Astrocyte (in vitro differentiated cells and primary cell): ENCODE results near the gene MMD. TPM values are rescaled to one million over a fixed set of nuclear protein-coding genes. Genes with fewer than 3 reads are reported as not detected.

Experiments
- DNase-seq: peaks from one replicate; pipeline ENCODE4 v3.0.0-alpha.2; 2010; ENCODE audit warnings: low read depth
- FAIRE-seq: peaks from 2 replicates; lab custom pipeline; 2011; peaks lifted over from hg19 to GRCh38; lab: Jason Lieb, UNC
- H2AFZ ChIP-seq: 2 replicates; pipeline ENCODE4 v1.6.0; 2012; ENCODE audit warnings: low read depth, low read length, inconsistent platforms
- H3K27ac ChIP-seq: 2 replicates; pipeline ENCODE4 v1.5.1; 2011; ENCODE audit warnings: low read depth, low read length, inconsistent platforms
- H3K27me3 ChIP-seq: 2 replicates; pipeline ENCODE4 v1.6.0; 2011; ENCODE audit warnings: low read length, inconsistent platforms; ENCODE audit not compliant: insufficient read depth
- H3K36me3 ChIP-seq: 2 replicates; pipeline ENCODE4 v1.5.1; 2011; ENCODE audit warnings: low read length, inconsistent platforms; ENCODE audit not compliant: insufficient read depth
- H3K4me1 ChIP-seq: 2 replicates; pipeline ENCODE4 v1.5.1; 2011; ENCODE audit warnings: low read length, inconsistent platforms; ENCODE audit not compliant: insufficient read depth
- H3K4me2 ChIP-seq: 2 replicates; pipeline ENCODE4 v1.6.0; 2012; ENCODE audit warnings: low read length, inconsistent platforms
- H3K4me3 ChIP-seq: 2 replicates; pipeline ENCODE4 v1.5.1; 2011; ENCODE audit warnings: low read depth, mild to moderate bottlenecking, low read length, inconsistent platforms; ENCODE audit not compliant: insufficient read depth
- H3K79me2 ChIP-seq: 2 replicates; pipeline ENCODE4 v1.6.0; 2012; ENCODE audit warnings: mild to moderate bottlenecking, low read length, inconsistent platforms; ENCODE audit not compliant: insufficient read depth
- H3K9ac ChIP-seq: 2 replicates; pipeline ENCODE4 v1.6.0; 2012; ENCODE audit warnings: mild to moderate bottlenecking, low read length, inconsistent platforms
- H3K9me3 ChIP-seq: 2 replicates; pipeline ENCODE4 v1.5.1; 2012; ENCODE audit warnings: low read depth, mild to moderate bottlenecking, low read length, inconsistent platforms; ENCODE audit not compliant: insufficient read depth
- H4K20me1 ChIP-seq: 2 replicates; pipeline ENCODE4 v1.6.0; 2012; ENCODE audit warnings: low read length, inconsistent platforms; ENCODE audit not compliant: insufficient read depth
- H3K27ac Mint-ChIP-seq: one replicate; pipeline ENCODE4 v1.8.0; 2021; ENCODE audit warnings: mild to moderate bottlenecking, mixed read lengths; ENCODE audit not compliant: unreplicated experiment
- H3K27me3 Mint-ChIP-seq: one replicate; pipeline ENCODE4 v1.8.0; 2021; ENCODE audit warnings: low read depth, mixed read lengths; ENCODE audit not compliant: unreplicated experiment
- H3K36me3 Mint-ChIP-seq: one replicate; pipeline ENCODE4 v1.8.0; 2021; ENCODE audit warnings: low read depth, mixed read lengths; ENCODE audit not compliant: unreplicated experiment
- H3K4me1 Mint-ChIP-seq: one replicate; pipeline ENCODE4 v1.8.0; 2021; ENCODE audit warnings: low read depth, mixed read lengths; ENCODE audit not compliant: unreplicated experiment
- H3K4me3 Mint-ChIP-seq: one replicate; pipeline ENCODE4 v1.8.0; 2021; ENCODE audit warnings: mild to moderate bottlenecking, moderate library complexity, mixed read lengths; ENCODE audit not compliant: unreplicated experiment
- H3K9me3 Mint-ChIP-seq: one replicate; pipeline ENCODE4 v1.8.0; 2021; ENCODE audit warnings: mild to moderate bottlenecking, mixed read lengths; ENCODE audit not compliant: unreplicated experiment
- EZH2 ChIP-seq: IDR thresholded peaks from 2 replicates; pipeline ENCODE4 v1.6.1; 2012; ENCODE audit warnings: mild to moderate bottlenecking, low read length, inconsistent platforms; ENCODE audit not compliant: insufficient read depth
- total RNA-seq: library from RNA; stranded (reverse); gene quantifications from 2 replicates; pipeline ENCODE4 v1.2.1, GENCODE V29; 2021
- TF ChIP-seq, protein P1 (sequence below): IDR thresholded peaks from 2 replicates; pipeline ENCODE4 v1.5.1; 2011; ENCODE audit warnings: low read depth, mild to moderate bottlenecking, inconsistent platforms, low read length, moderate library complexity; ENCODE audit not compliant: insufficient read depth

Gene MMD
- total RNA-seq, 1 donor from 2014 or later = 8.6 TPM

DNA sequence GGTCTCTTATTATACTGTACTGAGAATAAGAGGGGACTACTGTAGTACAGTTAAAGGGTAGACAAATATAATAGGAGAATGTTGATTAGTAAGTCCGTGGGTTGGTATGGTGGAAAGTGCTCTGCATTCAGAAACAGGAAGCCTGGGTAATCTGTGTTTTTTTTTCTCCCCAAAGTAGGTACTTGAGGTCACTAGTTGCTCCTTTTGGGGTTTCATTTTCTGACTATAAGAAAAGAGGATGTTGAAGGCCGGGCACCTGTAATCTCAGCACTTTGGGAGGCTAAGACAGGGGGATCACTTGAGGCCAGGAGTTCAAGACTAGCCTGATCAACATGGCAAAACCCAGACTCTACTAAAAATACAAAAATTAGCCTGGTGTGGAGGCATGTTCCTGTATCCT is 42.0 kb upstream of the MMD start:
- no peak overlapping the region for H3K27ac ChIP-seq
- Mint-ChIP-seq H3K36me3 (no peaks in the 10 kb centered on the region), H3K4me3 (no peak overlapping the region), H3K4me1 (no peaks in the 10 kb centered on the region), H3K27ac (no peak overlapping the region), H3K27me3 (peaks cover 5% of the 10 kb centered on the region), H3K9me3 (peaks cover 5% of the 10 kb centered on the region)
- no peak overlapping the region for H3K9ac ChIP-seq
- H3K9me3 ChIP-seq = no peaks in the 10 kb centered on the region
- H3K36me3 ChIP-seq = no peaks in the 10 kb centered on the region
- no peaks in the 10 kb centered on the region for H3K27me3 ChIP-seq
- H2AFZ ChIP-seq = no peak overlapping the region
- no peak for FAIRE-seq
- no peak for DNase-seq
- H3K4me3 ChIP-seq = no peak overlapping the region
- no peaks in the 10 kb centered on the region for H3K79me2 ChIP-seq
- H3K4me2 ChIP-seq = no peak overlapping the region
- H4K20me1 ChIP-seq = no peaks in the 10 kb centered on the region
- H3K4me1 ChIP-seq = peaks cover 10% of the 10 kb centered on the region
- TF ChIP-seq EZH2 = no peak
- TF ChIP-seq, protein P1, sequence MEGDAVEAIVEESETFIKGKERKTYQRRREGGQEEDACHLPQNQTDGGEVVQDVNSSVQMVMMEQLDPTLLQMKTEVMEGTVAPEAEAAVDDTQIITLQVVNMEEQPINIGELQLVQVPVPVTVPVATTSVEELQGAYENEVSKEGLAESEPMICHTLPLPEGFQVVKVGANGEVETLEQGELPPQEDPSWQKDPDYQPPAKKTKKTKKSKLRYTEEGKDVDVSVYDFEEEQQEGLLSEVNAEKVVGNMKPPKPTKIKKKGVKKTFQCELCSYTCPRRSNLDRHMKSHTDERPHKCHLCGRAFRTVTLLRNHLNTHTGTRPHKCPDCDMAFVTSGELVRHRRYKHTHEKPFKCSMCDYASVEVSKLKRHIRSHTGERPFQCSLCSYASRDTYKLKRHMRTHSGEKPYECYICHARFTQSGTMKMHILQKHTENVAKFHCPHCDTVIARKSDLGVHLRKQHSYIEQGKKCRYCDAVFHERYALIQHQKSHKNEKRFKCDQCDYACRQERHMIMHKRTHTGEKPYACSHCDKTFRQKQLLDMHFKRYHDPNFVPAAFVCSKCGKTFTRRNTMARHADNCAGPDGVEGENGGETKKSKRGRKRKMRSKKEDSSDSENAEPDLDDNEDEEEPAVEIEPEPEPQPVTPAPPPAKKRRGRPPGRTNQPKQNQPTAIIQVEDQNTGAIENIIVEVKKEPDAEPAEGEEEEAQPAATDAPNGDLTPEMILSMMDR = no peak

DNA sequence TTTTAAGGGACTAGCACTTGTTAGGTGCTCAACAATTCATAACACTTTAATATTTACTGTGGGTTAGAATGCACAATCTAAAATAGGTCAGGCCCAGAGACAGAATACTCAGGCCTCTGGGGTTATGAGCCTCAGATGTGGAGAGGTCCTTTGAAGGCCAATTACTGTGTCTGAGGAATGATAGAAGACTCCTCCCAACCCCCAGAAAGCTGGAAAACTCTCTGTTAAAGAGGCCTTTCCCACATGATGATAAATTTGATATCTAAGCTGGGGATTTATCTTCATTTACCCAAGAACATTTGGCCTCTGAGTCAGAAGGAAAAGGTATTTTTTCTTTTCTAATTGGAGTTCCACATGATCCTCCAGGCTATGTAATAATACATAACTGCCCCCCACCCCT is 41.1 kb upstream of the MMD start:
- no peaks in the 10 kb centered on the region for H3K27me3 ChIP-seq
- H3K9me3 Mint-ChIP-seq = peaks cover 2% of the 10 kb centered on the region
- no peaks in the 10 kb centered on the region for H3K36me3 ChIP-seq
- H3K4me1 Mint-ChIP-seq = no peaks in the 10 kb centered on the region
- H3K9me3 ChIP-seq = no peaks in the 10 kb centered on the region
- TF ChIP-seq, protein P1 = no peak
- TF ChIP-seq EZH2 = no peak
- no peak overlapping the region for H3K4me3 Mint-ChIP-seq
- no peak overlapping the region for H3K27ac Mint-ChIP-seq
- FAIRE-seq (no peak), DNase-seq (peak; percentile 36)
- no peaks in the 10 kb centered on the region for H3K27me3 Mint-ChIP-seq
- no peak overlapping the region for H3K9ac ChIP-seq
- peaks cover 15% of the 10 kb centered on the region for H3K4me1 ChIP-seq
- no peaks in the 10 kb centered on the region for H4K20me1 ChIP-seq
- no peak overlapping the region for H2AFZ ChIP-seq
- H3K27ac ChIP-seq = no peak overlapping the region
- no peaks in the 10 kb centered on the region for H3K36me3 Mint-ChIP-seq
- H3K4me3 ChIP-seq = no peak overlapping the region
- H3K79me2 ChIP-seq = no peaks in the 10 kb centered on the region
- no peak overlapping the region for H3K4me2 ChIP-seq

DNA sequence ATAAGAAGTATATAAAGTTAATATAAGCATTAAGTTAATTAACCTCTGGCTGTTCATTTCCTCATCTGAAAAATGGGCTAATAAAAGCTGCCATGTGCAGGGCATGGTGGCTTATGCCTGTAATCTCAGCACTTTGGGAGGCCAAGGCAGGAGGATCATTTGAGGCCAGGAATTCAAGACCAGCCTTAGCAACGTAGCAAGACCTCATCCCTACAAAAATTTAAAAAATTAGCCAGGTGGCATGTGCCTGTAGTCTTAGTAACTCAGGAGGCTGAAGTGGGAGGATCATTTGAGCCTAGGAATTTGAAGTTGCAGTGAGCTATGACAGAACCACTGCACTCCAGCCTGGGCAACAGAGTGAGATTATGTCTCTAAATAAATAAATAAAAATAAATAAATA is 40.6 kb upstream of the MMD start:
- Mint-ChIP-seq H3K27me3 (no peaks in the 10 kb centered on the region), H3K4me1 (no peaks in the 10 kb centered on the region), H3K36me3 (no peaks in the 10 kb centered on the region), H3K4me3 (no peak overlapping the region), H3K27ac (no peak overlapping the region), H3K9me3 (peaks cover 1% of the 10 kb centered on the region)
- H3K4me2 ChIP-seq = no peak overlapping the region
- no peaks in the 10 kb centered on the region for H3K27me3 ChIP-seq
- TF ChIP-seq, protein P1 = no peak
- TF ChIP-seq EZH2 = no peak
- FAIRE-seq (no peak), DNase-seq (no peak)
- H3K4me1 ChIP-seq = peaks cover 15% of the 10 kb centered on the region
- H3K79me2 ChIP-seq = no peaks in the 10 kb centered on the region
- no peaks in the 10 kb centered on the region for H3K36me3 ChIP-seq
- H3K9ac ChIP-seq = no peak overlapping the region
- H3K27ac ChIP-seq = no peak overlapping the region
- no peaks in the 10 kb centered on the region for H4K20me1 ChIP-seq
- H2AFZ ChIP-seq = no peak overlapping the region
- H3K4me3 ChIP-seq = no peak overlapping the region
- no peaks in the 10 kb centered on the region for H3K9me3 ChIP-seq
